GM23248 (cell line): ENCODE data around the gene TMEM203.

ENCODE experiments used
- EZH2 ChIP-seq: fragments of 200-600 bp; sonication (generic); IDR thresholded peaks from 2 replicates; pipeline ENCODE4 v1.6.1; 2018; ENCODE audit warnings: antibody characterized with exemption, mild to moderate bottlenecking; ENCODE audit not compliant: insufficient read depth, poor library complexity, severe bottlenecking
- EZH2phosphoT487 ChIP-seq: fragments of 200-600 bp; sonication (generic); IDR thresholded peaks from 2 replicates; pipeline ENCODE4 v1.6.1; 2018; ENCODE audit warnings: antibody characterized with exemption, moderate library complexity, mild to moderate bottlenecking, low read depth; ENCODE audit not compliant: insufficient read depth

GRCh38 chr9:137215196-137215986 is 9.9 kb upstream of the TMEM203 start:
- no peak for TF ChIP-seq EZH2phosphoT487
- no peak for TF ChIP-seq EZH2
